B cell (primary cell): ENCODE results near the gene MAPK4. TPM values are rescaled to one million over a fixed set of nuclear protein-coding genes. Genes with fewer than 3 reads are reported as not detected.

ENCODE experiments used
- ATAC-seq: fragments of 200-7000 bp; cut with Tn5 transposase; one replicate; pipeline ENCODE4 v1.10.0; 2021; ENCODE audit warnings: low read depth, mild to moderate bottlenecking, moderate number of reproducible peaks, moderate library complexity
- CTCF ChIA-PET: fragments of 350-600 bp; sonication (Branson Sonifier 250); formaldehyde crosslinking; loops from one replicate; lab custom pipeline; 2021; ENCODE audit warnings: antibody characterized with exemption, inconsistent platforms; lab: Charles Lee
- POLR2A ChIA-PET: fragments of 350-600 bp; sonication (Branson Sonifier 250); formaldehyde crosslinking; loops from one replicate; lab custom pipeline; 2021; ENCODE audit warnings: antibody characterized with exemption; lab: Charles Lee
- DNase-seq: peaks from one replicate; pipeline ENCODE4 v3.0.0; 2013
- H2AFZ ChIP-seq: 2 replicates; pipeline ENCODE4 v1.6.1; 2012; ENCODE audit warnings: mild to moderate bottlenecking, low read depth, low read length; ENCODE audit not compliant: insufficient read depth, poor library complexity, severe bottlenecking
- H3K27ac ChIP-seq, 2 donors: 1 replicate in 1 of 2; 2 replicates in 1 of 2; pipeline ENCODE4 v1.5.1; 2012 to 2013; ENCODE audit warnings: low read length in 2 of 2, mild to moderate bottlenecking in 2 of 2, moderate library complexity in 1 of 2
- H3K27me3 ChIP-seq, 4 experiments: fragments of 200-600 bp in 1 of 4; sonication (generic) in 1 of 4; replicated peaks in 1 of 4; 1 replicate in 2 of 4; 2 replicates in 2 of 4; pipeline versions ENCODE4 v1.6.1 to v1.7.0; 2013 to 2016; ENCODE audit warnings: low read length in 3 of 4, mild to moderate bottlenecking in 2 of 4, mixed read lengths in 1 of 4, moderate library complexity in 1 of 4; ENCODE audit not compliant: insufficient read depth in 4 of 4, control insufficient read depth in 3 of 4; ENCODE audit errors: control extremely low read depth in 1 of 4
- H3K36me3 ChIP-seq, 2 experiments: replicated peaks in 1 of 2; 1 replicate in 1 of 2; 2 replicates in 1 of 2; pipeline versions ENCODE4 v1.6.1 to v1.7.1; 2013; ENCODE audit warnings: low read length in 1 of 2; ENCODE audit not compliant: insufficient read depth in 2 of 2, control insufficient read depth in 1 of 2; ENCODE audit errors: control extremely low read depth in 1 of 2, extremely low read depth in 1 of 2
- H3K4me1 ChIP-seq, 2 donors: fragments of 200-600 bp in 1 of 2; sonication (generic) in 1 of 2; 1 replicate in 1 of 2; 2 replicates in 1 of 2; pipeline versions ENCODE4 v1.5.1 to v1.6.1; 2013 to 2017; ENCODE audit warnings: low read length in 2 of 2; ENCODE audit not compliant: control insufficient read depth in 2 of 2, insufficient read depth in 2 of 2
- H3K4me2 ChIP-seq: replicated peaks from 2 replicates; pipeline ENCODE3; 2012; ENCODE audit warnings: mild to moderate bottlenecking, low read depth, low read length; ENCODE audit not compliant: poor library complexity, severe bottlenecking
- H3K4me3 ChIP-seq, 5 experiments: fragments of 200-600 bp in 1 of 5; sonication (generic) in 1 of 5; 1 replicate in 3 of 5; 2 replicates in 2 of 5; pipeline versions ENCODE4 v1.5.1 to v1.7.0; 2011 to 2016; ENCODE audit warnings: low read length in 4 of 5, mild to moderate bottlenecking in 4 of 5, low read depth in 2 of 5, control low read depth in 1 of 5, moderate library complexity in 1 of 5; ENCODE audit not compliant: insufficient read depth in 1 of 5; ENCODE audit errors: control extremely low read depth in 1 of 5, extremely low read depth in 1 of 5
- H3K79me2 ChIP-seq: fragments of 200-600 bp; sonication (generic); one replicate; pipeline ENCODE4 v1.6.0; 2016; ENCODE audit warnings: low read length; ENCODE audit not compliant: control insufficient read depth, insufficient read depth
- H3K9ac ChIP-seq: fragments of 200-600 bp; sonication (generic); 2 replicates; pipeline ENCODE4 v1.6.1; 2017; ENCODE audit warnings: mild to moderate bottlenecking, low read length, moderate library complexity
- H3K9me3 ChIP-seq, 3 donors: one replicate each; pipeline versions ENCODE4 v1.6.1 to v1.7.1; 2013; ENCODE audit warnings: low read length in 2 of 3; ENCODE audit not compliant: control insufficient read depth in 2 of 3, insufficient read depth in 1 of 3; ENCODE audit errors: control extremely low read depth in 1 of 3
- H4K20me1 ChIP-seq: 2 replicates; pipeline ENCODE4 v1.6.0; 2012; ENCODE audit warnings: mild to moderate bottlenecking, low read length; ENCODE audit not compliant: insufficient read depth, control insufficient read depth, poor library complexity, severe bottlenecking
- H3K27ac Mint-ChIP-seq: one replicate; pipeline ENCODE4 v1.8.0; 2021; ENCODE audit warnings: mixed read lengths
- H3K27me3 Mint-ChIP-seq: one replicate; pipeline ENCODE4 v1.8.0; 2021; ENCODE audit warnings: mixed read lengths
- H3K4me1 Mint-ChIP-seq: one replicate; pipeline ENCODE4 v1.8.0; 2021; ENCODE audit warnings: mixed read lengths
- H3K4me3 Mint-ChIP-seq: one replicate; pipeline ENCODE4 v1.8.0; 2021; ENCODE audit warnings: mixed read lengths
- H3K9me3 Mint-ChIP-seq: one replicate; pipeline ENCODE4 v1.8.0; 2022; ENCODE audit warnings: mixed read lengths; ENCODE audit not compliant: insufficient read depth
- CTCF ChIP-seq: fragments of 200-600 bp; IDR thresholded peaks from one replicate; pipeline ENCODE4 v1.8.0; 2022; ENCODE audit warnings: antibody characterized with exemption, mild to moderate bottlenecking
- EZH2 ChIP-seq: IDR thresholded peaks from 2 replicates; pipeline ENCODE4 v1.6.1; 2012; ENCODE audit warnings: borderline replicate concordance, low read depth, mild to moderate bottlenecking, moderate library complexity, low read length; ENCODE audit not compliant: insufficient read depth, poor library complexity, severe bottlenecking
- WGBS: methylation state at CpG from one replicate; pipeline ENCODE4 v1.1.5; 2013; ENCODE audit warnings: missing lambda C conversion rate; ENCODE audit not compliant: insufficient coverage; 5-methylcytosine and 5-hydroxymethylcytosine counted together
- intact Hi-C: fragments of 100-400 bp; cut with micrococcal nuclease; formaldehyde crosslinking; loops from one replicate; pipeline ENCODE4 v1.10.0; 2022
- polyA plus RNA-seq: library from polyadenylated mRNA; depleted of rRNA; stranded (reverse); fragments of >200 nt; gene quantifications from 2 replicates; pipeline ENCODE4 v1.2.3, GENCODE V29; 2012
- total RNA-seq, 2 donors: library from RNA; stranded (reverse); fragments of 120-200 nt in 1 of 2; gene quantifications; 1 replicate in 1 of 2; 2 replicates in 1 of 2; pipeline versions ENCODE4 v1.2.3 to v1.2.4, GENCODE V29; 2013 to 2022

MAPK4 gene
- total and polyA plus RNA-seq, 2 donors (not counting 1 experiment from before 2014, with no cell fraction given), result not detected

DNA sequence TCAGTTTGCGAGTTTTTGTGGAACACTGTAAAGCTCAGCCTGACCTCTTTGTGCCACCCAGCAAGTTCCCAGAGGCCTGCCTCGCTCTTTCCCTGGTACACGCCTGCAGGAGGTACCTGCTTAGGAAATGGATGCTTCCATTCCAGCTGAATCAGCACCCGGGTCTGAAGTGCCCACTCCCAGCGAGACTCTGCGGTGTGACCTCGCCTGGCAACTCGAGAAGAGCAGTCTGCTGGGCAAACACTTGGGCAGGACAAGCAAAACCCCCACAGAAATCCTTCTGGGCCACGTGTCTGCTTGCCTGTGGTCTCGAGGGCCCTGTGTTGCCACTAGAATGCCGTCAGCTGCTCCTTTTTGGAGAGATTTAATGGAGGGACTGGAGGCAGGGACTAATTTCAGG, 127.6 kb downstream of the MAPK4 start:
- Histone ChIP-seq H3K9me3 (no peaks in the 10 kb centered on the region), H3K9ac (no peak overlapping the region), H3K79me2 (no peaks in the 10 kb centered on the region), H2AFZ (no peak overlapping the region), H3K27me3 (peaks cover 0 to 4% (median 1%) of the 10 kb centered on the region in 4 experiments), H3K4me1 (no peaks in the 10 kb centered on the region), H3K4me2 (no peak overlapping the region), H3K27ac (no peak overlapping the region), H4K20me1 (no peaks in the 10 kb centered on the region), H3K4me3 (no peak overlapping the region), H3K36me3 (no peaks in the 10 kb centered on the region)
- TF ChIP-seq EZH2 (no peak), CTCF (no peak)
- H3K27ac Mint-ChIP-seq, result no peak overlapping the region
- POLR2A ChIA-PET, result no interaction called here
- 76% methylated on average over 10 of the region's 11 CpGs for WGBS
- intact Hi-C loops, result no loop called here
- ATAC-seq (no peak), DNase-seq (no peak)
- no peaks in the 10 kb centered on the region for H3K4me1 Mint-ChIP-seq
- CTCF ChIA-PET, result no interaction called here
- H3K9me3 Mint-ChIP-seq, result no peaks in the 10 kb centered on the region
- H3K27me3 Mint-ChIP-seq, result peaks cover 31% of the 10 kb centered on the region
- no peak overlapping the region for H3K4me3 Mint-ChIP-seq

DNA sequence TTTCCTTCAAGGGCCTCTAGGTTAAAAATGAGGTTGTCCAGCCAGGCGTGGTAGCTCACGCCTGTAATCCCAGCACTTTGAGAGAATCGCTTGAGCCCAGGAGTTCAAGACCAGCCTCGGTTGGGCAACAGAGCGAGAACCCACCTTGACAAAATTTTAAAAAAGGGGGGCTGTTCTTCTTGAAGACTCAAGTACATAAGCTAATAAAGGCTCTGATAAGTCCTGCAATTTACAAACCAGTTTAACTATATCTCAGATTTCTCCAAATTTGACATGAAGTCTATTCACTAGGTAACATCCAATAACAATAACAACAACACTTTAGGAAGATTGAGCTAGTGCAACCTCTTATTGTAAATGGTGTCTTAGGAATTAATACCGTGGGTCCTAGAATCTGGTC, 129.7 kb downstream of the MAPK4 start:
- 95% methylated on average over 5 of the region's 6 CpGs for WGBS
- Histone ChIP-seq H3K9me3 (no peaks in the 10 kb centered on the region), H3K4me2 (no peak overlapping the region), H3K4me3 (no peak overlapping the region), H2AFZ (no peak overlapping the region), H3K4me1 (no peaks in the 10 kb centered on the region), H3K36me3 (no peaks in the 10 kb centered on the region), H3K9ac (no peak overlapping the region), H3K27me3 (peaks cover 0 to 4% (median 0%) of the 10 kb centered on the region in 4 experiments), H4K20me1 (no peaks in the 10 kb centered on the region), H3K79me2 (no peaks in the 10 kb centered on the region), H3K27ac (no peak overlapping the region)
- intact Hi-C loops, result no loop called here
- POLR2A ChIA-PET, result no interaction called here
- no peaks in the 10 kb centered on the region for H3K9me3 Mint-ChIP-seq
- H3K4me1 Mint-ChIP-seq, result no peaks in the 10 kb centered on the region
- H3K27ac Mint-ChIP-seq, result no peak overlapping the region
- peaks cover 31% of the 10 kb centered on the region for H3K27me3 Mint-ChIP-seq
- CTCF ChIA-PET, result interaction anchor here (0.9 kb wide), 1 partner anchor 10 kb away, joined by 4 read pairs; no protein-coding TSS in a partner anchor
- H3K4me3 Mint-ChIP-seq, result no peak overlapping the region
- no peak for DNase-seq
- ATAC-seq, result no peak
- TF ChIP-seq CTCF (no peak), EZH2 (no peak)
